ENCODE measurements around the gene ZNF689. TPM values are rescaled to one million over a fixed set of nuclear protein-coding genes. Genes with fewer than 3 reads are reported as not detected.
"Not testable (repeated sequence)": the region's sequence is repeated elsewhere in the genome, so short reads cannot be mapped to it uniquely, and the experiment has no call there.

ZNF689 gene
- polyA plus RNA-seq, 1 donor from 2014 or later: 10.6 TPM

- Histone ChIP-seq H3F3A (ENCODE audit: insufficient read depth, low read length, poor library complexity, severe bottlenecking) (peaks cover 4% of the 10 kb centered on the region), H3K9me2 (ENCODE audit: insufficient read depth, low read length) (no peaks in the 10 kb centered on the region), H3K79me2 (replicated peaks; ENCODE audit: insufficient read depth, low read length) (no peaks in the 10 kb centered on the region), H3K36me3 (ENCODE audit: insufficient read depth, low read length) (no peaks in the 10 kb centered on the region), H3K27me3 (ENCODE audit: insufficient read depth, low read depth, low read length) (no peaks in the 10 kb centered on the region), H3K27ac (ENCODE audit: low read length) (no peak overlapping the region), H2AFZ (ENCODE audit: low read depth, low read length) (no peak overlapping the region), H4K20me1 (ENCODE audit: insufficient read depth) (no peaks in the 10 kb centered on the region), H3K9me3 (ENCODE audit: low read length) (no peaks in the 10 kb centered on the region), H3K4me2 (ENCODE audit: low read length) (no peak overlapping the region), H3K4me3 (ENCODE audit: low read length) (no peak overlapping the region), H3K9ac (ENCODE audit: low read length) (no peak overlapping the region)
- TF ChIP-seq, protein P1, sequence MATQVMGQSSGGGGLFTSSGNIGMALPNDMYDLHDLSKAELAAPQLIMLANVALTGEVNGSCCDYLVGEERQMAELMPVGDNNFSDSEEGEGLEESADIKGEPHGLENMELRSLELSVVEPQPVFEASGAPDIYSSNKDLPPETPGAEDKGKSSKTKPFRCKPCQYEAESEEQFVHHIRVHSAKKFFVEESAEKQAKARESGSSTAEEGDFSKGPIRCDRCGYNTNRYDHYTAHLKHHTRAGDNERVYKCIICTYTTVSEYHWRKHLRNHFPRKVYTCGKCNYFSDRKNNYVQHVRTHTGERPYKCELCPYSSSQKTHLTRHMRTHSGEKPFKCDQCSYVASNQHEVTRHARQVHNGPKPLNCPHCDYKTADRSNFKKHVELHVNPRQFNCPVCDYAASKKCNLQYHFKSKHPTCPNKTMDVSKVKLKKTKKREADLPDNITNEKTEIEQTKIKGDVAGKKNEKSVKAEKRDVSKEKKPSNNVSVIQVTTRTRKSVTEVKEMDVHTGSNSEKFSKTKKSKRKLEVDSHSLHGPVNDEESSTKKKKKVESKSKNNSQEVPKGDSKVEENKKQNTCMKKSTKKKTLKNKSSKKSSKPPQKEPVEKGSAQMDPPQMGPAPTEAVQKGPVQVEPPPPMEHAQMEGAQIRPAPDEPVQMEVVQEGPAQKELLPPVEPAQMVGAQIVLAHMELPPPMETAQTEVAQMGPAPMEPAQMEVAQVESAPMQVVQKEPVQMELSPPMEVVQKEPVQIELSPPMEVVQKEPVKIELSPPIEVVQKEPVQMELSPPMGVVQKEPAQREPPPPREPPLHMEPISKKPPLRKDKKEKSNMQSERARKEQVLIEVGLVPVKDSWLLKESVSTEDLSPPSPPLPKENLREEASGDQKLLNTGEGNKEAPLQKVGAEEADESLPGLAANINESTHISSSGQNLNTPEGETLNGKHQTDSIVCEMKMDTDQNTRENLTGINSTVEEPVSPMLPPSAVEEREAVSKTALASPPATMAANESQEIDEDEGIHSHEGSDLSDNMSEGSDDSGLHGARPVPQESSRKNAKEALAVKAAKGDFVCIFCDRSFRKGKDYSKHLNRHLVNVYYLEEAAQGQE (IDR thresholded peaks at IDR 0.05; ENCODE audit: borderline replicate concordance): no peak
- TF ChIP-seq TAF1 (IDR thresholded peaks at IDR 0.05; ENCODE audit: low read depth): no peak
- TF ChIP-seq MXI1 (conservative IDR thresholded peaks at IDR 0.05; ENCODE audit: poor library complexity, severe bottlenecking): no peak
- no peak for TF ChIP-seq EZH2 (IDR thresholded peaks at IDR 0.05; ENCODE audit: borderline replicate concordance, insufficient read depth, low read length, poor library complexity, severe bottlenecking)
- no peak for TF ChIP-seq POLR2AphosphoS5 (IDR thresholded peaks at IDR 0.05)
- TF ChIP-seq SMC3 (conservative IDR thresholded peaks at IDR 0.05; ENCODE audit: poor library complexity): peak; percentile 48
- TF ChIP-seq, protein P2, sequence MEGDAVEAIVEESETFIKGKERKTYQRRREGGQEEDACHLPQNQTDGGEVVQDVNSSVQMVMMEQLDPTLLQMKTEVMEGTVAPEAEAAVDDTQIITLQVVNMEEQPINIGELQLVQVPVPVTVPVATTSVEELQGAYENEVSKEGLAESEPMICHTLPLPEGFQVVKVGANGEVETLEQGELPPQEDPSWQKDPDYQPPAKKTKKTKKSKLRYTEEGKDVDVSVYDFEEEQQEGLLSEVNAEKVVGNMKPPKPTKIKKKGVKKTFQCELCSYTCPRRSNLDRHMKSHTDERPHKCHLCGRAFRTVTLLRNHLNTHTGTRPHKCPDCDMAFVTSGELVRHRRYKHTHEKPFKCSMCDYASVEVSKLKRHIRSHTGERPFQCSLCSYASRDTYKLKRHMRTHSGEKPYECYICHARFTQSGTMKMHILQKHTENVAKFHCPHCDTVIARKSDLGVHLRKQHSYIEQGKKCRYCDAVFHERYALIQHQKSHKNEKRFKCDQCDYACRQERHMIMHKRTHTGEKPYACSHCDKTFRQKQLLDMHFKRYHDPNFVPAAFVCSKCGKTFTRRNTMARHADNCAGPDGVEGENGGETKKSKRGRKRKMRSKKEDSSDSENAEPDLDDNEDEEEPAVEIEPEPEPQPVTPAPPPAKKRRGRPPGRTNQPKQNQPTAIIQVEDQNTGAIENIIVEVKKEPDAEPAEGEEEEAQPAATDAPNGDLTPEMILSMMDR (IDR thresholded peaks at IDR 0.05; ENCODE audit: poor library complexity, severe bottlenecking): peak; percentile 69
- no peak for TF ChIP-seq EP300 (conservative IDR thresholded peaks at IDR 0.05; ENCODE audit: poor library complexity, severe bottlenecking)
- TF ChIP-seq RAD21 (conservative IDR thresholded peaks at IDR 0.05): peak; percentile 66
Observed at GRCh38 chr16:30637944-30638343, 27.8 kb upstream of the ZNF689 start.

DNA sequence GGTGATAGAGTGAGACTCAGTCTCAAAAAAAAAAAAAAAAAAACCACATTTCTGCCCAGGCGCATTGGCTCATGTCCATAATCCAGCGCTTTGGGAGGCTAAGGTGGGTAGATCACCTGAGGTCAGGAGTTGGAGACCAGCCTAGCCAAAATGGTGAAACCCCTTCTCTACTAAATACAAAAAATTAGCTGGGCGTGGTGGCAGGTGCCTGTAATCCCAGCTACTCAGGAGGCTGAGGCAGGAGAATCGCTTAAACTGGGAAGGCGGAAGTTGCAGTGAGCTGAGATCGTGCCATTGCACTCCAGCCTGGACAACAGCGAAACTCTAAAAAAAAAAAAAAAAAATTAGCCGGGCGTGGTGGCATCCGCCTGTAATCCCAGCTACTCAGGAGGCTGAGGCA is 26.9 kb upstream of the ZNF689 start:
- not testable (repeated sequence) for H3K79me2 ChIP-seq (replicated peaks; ENCODE audit: insufficient read depth, low read length); H3K27ac ChIP-seq (ENCODE audit: low read length); H3K9me3 ChIP-seq (ENCODE audit: low read length); H3K9ac ChIP-seq (ENCODE audit: low read length); H4K20me1 ChIP-seq (ENCODE audit: insufficient read depth); H3F3A ChIP-seq (ENCODE audit: insufficient read depth, low read length, poor library complexity, severe bottlenecking); H2AFZ ChIP-seq (ENCODE audit: low read depth, low read length); H3K27me3 ChIP-seq (ENCODE audit: insufficient read depth, low read depth, low read length); H3K4me3 ChIP-seq (ENCODE audit: low read length); H3K4me2 ChIP-seq (ENCODE audit: low read length); H3K9me2 ChIP-seq (ENCODE audit: insufficient read depth, low read length); H3K36me3 ChIP-seq (ENCODE audit: insufficient read depth, low read length)

GRCh38 chr16:30636599-30636998 is 26.4 kb upstream of the ZNF689 start:
- no peaks in the 10 kb centered on the region for H3K36me3 ChIP-seq (ENCODE audit: insufficient read depth, low read length)
- H3F3A ChIP-seq (ENCODE audit: insufficient read depth, low read length, poor library complexity, severe bottlenecking): peaks cover 4% of the 10 kb centered on the region
- H3K4me3 ChIP-seq (ENCODE audit: low read length): no peak overlapping the region
- no peaks in the 10 kb centered on the region for H3K9me3 ChIP-seq (ENCODE audit: low read length)
- no peak for TF ChIP-seq EP300 (conservative IDR thresholded peaks at IDR 0.05; ENCODE audit: poor library complexity, severe bottlenecking)
- TF ChIP-seq, protein P2 (IDR thresholded peaks at IDR 0.05; ENCODE audit: poor library complexity, severe bottlenecking): no peak
- TF ChIP-seq SMC3 (conservative IDR thresholded peaks at IDR 0.05; ENCODE audit: poor library complexity): no peak
- TF ChIP-seq, protein P1 (IDR thresholded peaks at IDR 0.05; ENCODE audit: borderline replicate concordance): no peak
- TF ChIP-seq EZH2 (IDR thresholded peaks at IDR 0.05; ENCODE audit: borderline replicate concordance, insufficient read depth, low read length, poor library complexity, severe bottlenecking): no peak
- TF ChIP-seq TAF1 (IDR thresholded peaks at IDR 0.05; ENCODE audit: low read depth): no peak
- TF ChIP-seq POLR2AphosphoS5 (IDR thresholded peaks at IDR 0.05): no peak
- TF ChIP-seq MXI1 (conservative IDR thresholded peaks at IDR 0.05; ENCODE audit: poor library complexity, severe bottlenecking): no peak
- TF ChIP-seq RAD21 (conservative IDR thresholded peaks at IDR 0.05): no peak
- H3K79me2 ChIP-seq (replicated peaks; ENCODE audit: insufficient read depth, low read length): no peaks in the 10 kb centered on the region
- H4K20me1 ChIP-seq (ENCODE audit: insufficient read depth): no peaks in the 10 kb centered on the region
- H3K9me2 ChIP-seq (ENCODE audit: insufficient read depth, low read length): no peaks in the 10 kb centered on the region
- H3K9ac ChIP-seq (ENCODE audit: low read length): no peak overlapping the region
- H3K27ac ChIP-seq (ENCODE audit: low read length): no peak overlapping the region
- no peak overlapping the region for H3K4me2 ChIP-seq (ENCODE audit: low read length)
- no peaks in the 10 kb centered on the region for H3K27me3 ChIP-seq (ENCODE audit: insufficient read depth, low read depth, low read length)
- H2AFZ ChIP-seq (ENCODE audit: low read depth, low read length): no peak overlapping the region
